ENCODE data around the gene ESPL1. TPM values are rescaled to one million over a fixed set of nuclear protein-coding genes. Genes with fewer than 3 reads are reported as not detected.

The ESPL1 gene
- polyA plus RNA-seq (ENCODE audit: insufficient read length in 10 of 10): 1 to 10 TPM; 3.6 to 8.6 (median 5.2) TPM
- long read RNA-seq, donor 1: 0 reads
- long read RNA-seq, donor 2: 0 reads
- long read RNA-seq, donor 3: 0 reads
- long read RNA-seq, donor 4: 0 reads
- long read RNA-seq, donor 5: 0 reads
- long read RNA-seq, donor 6: 0 reads
- long read RNA-seq, donor 7: 0 reads
- long read RNA-seq, donor 8: 0 reads
- long read RNA-seq, donor 9: 0 reads

- peak; percentile 75 to 92 (median 84) for DNase-seq
Measured at GRCh38 chr12:53267999-53268629, at the start of gene ESPL1. Gene ESPL1 (plus strand): TSS chr12:53268299. CDS start chr12:53268767, 468 bp downstream.

DNA sequence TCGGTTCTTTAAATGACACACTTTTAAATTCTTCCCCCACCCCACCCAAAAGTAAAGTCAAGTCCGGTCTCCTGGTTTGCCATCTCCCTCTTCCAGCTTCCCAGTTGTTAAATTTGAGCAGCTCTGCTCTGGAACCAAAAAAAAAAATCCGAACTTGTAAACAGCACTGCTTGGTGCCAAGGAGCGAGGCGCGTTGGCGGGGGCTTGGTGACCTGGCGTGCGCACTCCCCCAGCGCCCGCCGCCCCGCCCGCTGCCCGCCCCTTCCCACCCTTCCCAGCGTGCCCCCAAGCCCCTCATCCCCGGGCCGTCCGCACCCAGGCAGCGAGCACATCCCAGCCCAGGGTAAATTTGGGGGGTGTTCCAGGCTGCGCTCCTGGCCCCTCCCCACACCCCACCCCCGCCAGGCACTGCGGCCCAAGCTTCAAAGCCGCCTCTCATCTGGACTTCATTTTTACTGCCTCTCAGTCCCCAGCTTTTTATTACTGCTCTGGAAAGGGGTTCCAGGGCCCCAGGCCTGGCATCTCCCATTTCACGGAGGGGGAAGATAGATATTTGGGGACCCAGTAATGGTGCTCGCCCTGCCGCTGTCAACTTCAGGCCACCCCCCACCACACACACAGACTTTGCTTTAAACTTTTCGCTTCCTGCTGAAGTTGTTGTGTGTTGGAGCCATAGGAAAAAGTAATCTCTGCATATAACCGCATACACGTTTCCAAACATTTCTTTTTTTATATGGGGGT is 49.4 kb upstream of the ESPL1 start:
- DNase-seq: peak in 2 of 3 donors; percentile 51 to 74

GRCh38 chr12:53219292-53219955 is 48.7 kb upstream of the ESPL1 start:
- peak in 2 of 3 donors; percentile 45 to 81 for DNase-seq

- DNase-seq: peak; percentile 73 to 95 (median 82)
Measured at GRCh38 chr12:53219956-53220693, 48.0 kb upstream of the ESPL1 start.

GRCh38 chr12:53220694-53221202 is 47.4 kb upstream of the ESPL1 start:
- peak; percentile 94 to 97 (median 95) for DNase-seq

DNA sequence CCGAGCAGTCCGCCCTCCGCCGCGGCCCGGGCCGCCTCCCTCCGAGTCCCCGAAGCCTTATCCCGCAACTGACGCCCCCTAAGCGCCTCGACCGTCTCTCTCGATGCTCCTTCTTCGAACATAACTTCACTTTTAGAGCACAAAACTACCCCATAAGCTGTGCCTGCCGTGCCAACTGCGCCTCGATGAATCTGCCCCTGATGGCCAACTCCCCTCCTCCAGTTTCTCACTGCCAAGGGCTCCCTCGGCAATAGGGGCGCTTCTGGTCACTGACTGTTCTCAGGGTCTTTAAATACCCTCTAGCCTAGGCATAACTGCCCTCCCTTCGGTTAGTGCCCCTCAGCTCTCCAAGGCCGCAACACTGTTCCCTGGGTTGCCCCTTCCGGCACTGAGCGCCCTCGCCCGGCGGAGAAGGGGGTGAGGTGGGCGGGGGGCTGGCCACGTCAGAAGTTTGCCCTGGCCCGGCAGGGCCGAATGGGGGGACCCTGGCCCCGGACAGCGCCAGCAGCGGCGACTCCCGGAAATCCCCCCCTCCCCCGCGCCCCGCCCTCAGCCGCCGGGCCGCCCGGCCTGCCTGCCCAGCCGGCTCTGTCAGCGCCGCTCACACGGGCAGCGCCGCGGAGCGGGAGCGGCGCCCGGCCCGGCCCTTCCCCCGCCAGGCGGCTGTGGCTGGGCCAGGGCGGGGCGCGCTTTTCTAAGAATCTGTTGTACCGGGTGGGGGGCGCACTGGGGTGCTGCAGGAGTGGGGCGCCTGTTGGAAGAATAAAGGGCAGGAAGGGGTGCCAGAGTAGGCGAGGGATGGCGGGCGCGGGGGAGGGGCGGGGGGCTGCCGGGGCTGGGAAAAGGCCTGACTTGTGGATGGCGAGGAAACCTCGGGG is 46.7 kb upstream of the ESPL1 start:
- peak in 1 of 3 donors; percentile 75 for DNase-seq

DNA sequence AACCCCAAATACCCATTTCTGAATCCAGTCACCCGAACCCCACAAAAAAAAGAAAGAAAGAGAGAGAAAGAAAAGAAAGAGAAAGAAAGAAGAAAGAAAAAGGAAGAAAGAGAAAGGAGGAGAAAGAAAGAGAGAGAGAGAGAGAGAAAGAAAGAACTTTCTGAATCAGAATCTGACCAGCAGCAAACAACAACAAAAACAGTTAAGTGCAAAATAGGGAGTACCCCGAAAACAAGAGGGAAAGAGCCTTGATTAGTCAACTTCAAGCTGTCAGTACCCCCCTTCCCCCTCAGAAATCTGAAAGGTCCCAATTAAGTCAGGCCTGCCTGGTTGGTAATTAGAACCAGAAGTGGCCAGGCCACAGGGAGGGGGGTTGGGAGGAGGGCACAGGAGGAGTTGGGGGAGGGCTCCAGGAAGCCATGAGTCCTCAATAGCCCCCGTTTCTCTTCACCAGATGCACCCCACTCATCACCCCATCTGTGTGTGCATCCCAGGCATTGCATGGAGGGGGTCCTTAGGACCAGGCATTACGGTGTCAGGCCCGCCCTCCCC is 45.9 kb upstream of the ESPL1 start:
- DNase-seq: no peak

- DNase-seq: no peak
Measured at GRCh38 chr12:53222806-53223261, 45.3 kb upstream of the ESPL1 start.

GRCh38 chr12:53223389-53224060 is 44.6 kb upstream of the ESPL1 start:
- peak in 2 of 3 donors; percentile 46 to 71 for DNase-seq

- peak in 1 of 3 donors; percentile 64 for DNase-seq
Measured at GRCh38 chr12:53224061-53224896, 43.8 kb upstream of the ESPL1 start.

DNA sequence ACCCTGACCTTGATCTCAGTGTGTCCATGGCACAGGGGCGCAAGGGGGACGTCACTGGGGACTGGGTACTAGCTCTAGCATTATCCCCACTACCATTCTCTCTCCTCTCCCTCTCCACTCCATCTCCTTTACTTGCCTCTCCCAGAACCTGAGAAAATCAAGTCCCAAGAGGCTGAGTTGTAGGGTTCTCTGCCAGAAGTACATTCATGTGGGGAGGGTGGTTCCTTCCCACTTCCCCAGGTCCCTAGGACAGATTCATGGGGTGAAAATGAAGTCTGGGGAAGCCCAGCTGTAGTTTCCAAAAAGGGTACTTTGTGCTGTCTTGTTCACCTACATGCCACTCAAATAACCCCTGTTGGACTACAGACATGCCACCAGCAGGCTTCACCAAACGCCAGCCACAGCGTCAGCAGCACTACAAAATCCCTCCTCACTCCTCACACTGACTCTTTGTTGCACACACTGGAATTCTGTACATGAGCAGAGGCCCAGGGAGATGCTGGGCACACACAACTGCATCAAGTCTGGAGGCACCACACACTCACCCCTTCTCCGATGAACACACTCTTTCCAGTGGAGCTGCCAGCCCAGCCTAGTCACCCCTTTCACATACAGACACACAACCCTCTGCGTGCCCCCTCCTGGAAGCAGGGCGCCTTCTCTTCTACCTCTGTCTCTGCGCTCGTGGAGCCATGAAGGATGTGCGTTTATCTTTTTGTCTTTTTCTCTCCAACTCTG is 43.0 kb upstream of the ESPL1 start:
- peak in 1 of 3 donors; percentile 48 for DNase-seq

DNA sequence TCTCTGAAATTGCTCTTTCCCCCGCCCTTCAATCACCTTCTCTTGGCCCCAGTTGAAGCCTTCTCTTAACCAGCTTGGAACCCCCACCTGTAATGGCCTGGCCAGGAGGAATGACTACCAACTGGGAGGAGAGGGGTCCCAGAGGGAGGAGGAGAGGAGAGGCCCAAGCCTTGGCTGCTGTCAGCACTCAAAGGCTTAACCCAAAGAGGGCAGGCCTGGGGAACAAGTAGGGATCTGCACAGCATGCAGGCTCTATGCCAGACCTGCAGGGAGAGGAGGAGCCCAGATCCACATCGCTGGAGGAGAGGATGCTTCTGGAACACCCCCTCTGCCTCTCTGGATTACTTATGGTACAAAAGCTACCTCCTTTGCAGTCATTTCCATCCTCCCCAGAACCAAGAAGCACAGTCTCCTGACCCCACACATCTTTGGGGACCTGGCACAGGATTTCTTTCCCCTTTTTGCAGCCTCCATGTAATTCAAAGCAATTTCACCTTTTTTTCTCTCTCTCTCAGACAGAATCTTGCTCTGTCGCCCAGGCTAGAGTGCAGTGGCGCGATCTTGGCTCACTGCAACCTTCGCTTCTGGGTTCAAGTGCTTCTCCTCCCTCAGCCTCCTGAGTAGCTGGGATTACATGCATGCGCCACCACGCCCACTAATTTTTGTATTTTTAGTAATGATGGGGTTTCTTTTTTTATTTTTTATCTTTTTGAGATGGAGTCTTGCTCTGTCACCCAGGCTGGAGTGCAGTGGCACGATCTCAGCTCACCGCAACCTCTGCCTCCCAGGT is 42.3 kb upstream of the ESPL1 start:
- DNase-seq: no peak

DNA sequence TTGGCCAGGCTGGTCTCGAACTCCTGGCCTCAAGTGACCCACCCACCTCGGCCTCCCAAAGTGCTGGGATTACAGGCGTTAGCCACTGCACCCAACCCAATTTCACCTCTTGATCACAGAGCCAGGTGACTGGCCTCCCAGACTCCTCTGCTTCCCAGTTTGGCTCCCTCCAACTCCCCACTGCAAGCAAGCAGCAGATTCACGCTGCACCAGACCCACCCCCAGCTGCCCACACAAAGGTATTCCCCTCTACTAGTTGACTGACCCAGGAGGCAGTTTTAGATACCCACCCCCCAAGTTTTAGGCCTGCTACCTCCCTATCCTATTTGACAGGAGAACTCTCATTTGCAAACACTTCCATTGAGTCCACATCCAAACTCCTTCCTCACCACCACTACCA is 41.3 kb upstream of the ESPL1 start:
- DNase-seq: no peak

DNA sequence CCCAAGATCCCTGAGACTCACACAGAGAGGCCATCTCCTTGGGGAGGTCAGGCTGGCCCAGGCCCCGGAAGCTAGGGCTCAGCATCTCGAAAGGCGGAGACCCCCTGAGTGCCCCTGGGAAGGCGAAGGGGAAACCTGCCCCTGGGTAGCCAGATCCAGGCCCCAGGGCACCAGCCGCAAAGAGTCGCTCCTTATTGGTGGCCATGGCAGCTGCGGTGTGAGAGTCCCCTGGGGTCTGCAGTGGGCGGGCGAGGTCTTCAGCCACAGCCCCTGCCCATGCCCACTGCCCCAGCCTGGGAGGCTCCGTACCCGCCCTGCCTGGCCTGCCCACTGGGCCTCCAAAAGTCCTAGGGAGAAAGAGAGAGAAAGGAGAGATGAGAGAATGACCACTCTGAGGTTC is 40.8 kb upstream of the ESPL1 start:
- no peak for DNase-seq

DNA sequence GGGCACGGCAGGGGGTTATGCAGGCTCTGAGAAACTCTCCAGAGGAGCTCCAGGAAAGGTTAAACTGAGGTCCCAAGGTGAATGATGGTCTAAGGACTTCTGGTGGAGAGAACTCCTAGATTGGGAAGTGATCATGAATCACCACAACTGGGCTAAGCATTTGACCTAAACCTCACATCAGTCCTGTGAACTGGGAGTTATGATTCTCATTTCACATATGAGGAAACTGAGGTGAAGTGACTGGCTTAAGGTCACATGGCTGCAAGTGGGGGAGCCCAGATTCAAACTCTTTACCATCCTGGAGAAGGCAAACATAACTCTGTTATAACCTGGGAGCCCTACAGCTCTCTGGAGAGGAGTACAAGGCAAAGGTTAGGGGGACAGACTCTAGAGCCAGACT is 40.3 kb upstream of the ESPL1 start:
- DNase-seq: no peak

- DNase-seq: no peak
Measured at GRCh38 chr12:53229454-53229853, 38.6 kb upstream of the ESPL1 start.

Data from muscle of back (tissue), 13 donors.